ENCODE results near the gene IFI27L1. TPM values are rescaled to one million over a fixed set of nuclear protein-coding genes. Genes with fewer than 3 reads are reported as not detected.

IFI27L1 gene
- total RNA-seq, 1 experiment from 2014 or later, result 19.6 TPM

GRCh38 chr14:94143239-94143638 lies 62.1 kb downstream of the IFI27L1 start:
- no peaks in the 10 kb centered on the region for H3K9me3 ChIP-seq (ENCODE audit: control insufficient read depth, insufficient read depth, low read depth, low read length)
- intact Hi-C loops (cut with micrococcal nuclease; ENCODE audit: unreplicated experiment) (no loop called here), in situ Hi-C loops (cut with HindIII; ENCODE audit: low pct_unique_long_range_greater_than_20kb, low sequenced_read_pairs) (no loop called here)
- H3K4me3 ChIP-seq (ENCODE audit: low read depth in 2 of 2, low read length in 2 of 2), result no peak overlapping the region
- POLR2A ChIA-PET, result no interaction called here
- H3K27ac ChIP-seq (ENCODE audit: low read length), result no peak overlapping the region
- H3K36me3 ChIP-seq (ENCODE audit: control insufficient read depth, insufficient read depth, low read length), result no peaks in the 10 kb centered on the region
- ATAC-seq (no peak), DNase-seq (ENCODE audit: low read depth, low spot score) (no peak)
- no TSS peak for BruUV-seq (replicated peaks)
- H3K27me3 ChIP-seq (ENCODE audit: control insufficient read depth, insufficient read depth, low read length), result no peaks in the 10 kb centered on the region
- no peaks in the 10 kb centered on the region for H3K4me1 ChIP-seq (ENCODE audit: control insufficient read depth, insufficient read depth, low read length)
- CTCF ChIA-PET, result no interaction called here
- TF ChIP-seq, protein P1, sequence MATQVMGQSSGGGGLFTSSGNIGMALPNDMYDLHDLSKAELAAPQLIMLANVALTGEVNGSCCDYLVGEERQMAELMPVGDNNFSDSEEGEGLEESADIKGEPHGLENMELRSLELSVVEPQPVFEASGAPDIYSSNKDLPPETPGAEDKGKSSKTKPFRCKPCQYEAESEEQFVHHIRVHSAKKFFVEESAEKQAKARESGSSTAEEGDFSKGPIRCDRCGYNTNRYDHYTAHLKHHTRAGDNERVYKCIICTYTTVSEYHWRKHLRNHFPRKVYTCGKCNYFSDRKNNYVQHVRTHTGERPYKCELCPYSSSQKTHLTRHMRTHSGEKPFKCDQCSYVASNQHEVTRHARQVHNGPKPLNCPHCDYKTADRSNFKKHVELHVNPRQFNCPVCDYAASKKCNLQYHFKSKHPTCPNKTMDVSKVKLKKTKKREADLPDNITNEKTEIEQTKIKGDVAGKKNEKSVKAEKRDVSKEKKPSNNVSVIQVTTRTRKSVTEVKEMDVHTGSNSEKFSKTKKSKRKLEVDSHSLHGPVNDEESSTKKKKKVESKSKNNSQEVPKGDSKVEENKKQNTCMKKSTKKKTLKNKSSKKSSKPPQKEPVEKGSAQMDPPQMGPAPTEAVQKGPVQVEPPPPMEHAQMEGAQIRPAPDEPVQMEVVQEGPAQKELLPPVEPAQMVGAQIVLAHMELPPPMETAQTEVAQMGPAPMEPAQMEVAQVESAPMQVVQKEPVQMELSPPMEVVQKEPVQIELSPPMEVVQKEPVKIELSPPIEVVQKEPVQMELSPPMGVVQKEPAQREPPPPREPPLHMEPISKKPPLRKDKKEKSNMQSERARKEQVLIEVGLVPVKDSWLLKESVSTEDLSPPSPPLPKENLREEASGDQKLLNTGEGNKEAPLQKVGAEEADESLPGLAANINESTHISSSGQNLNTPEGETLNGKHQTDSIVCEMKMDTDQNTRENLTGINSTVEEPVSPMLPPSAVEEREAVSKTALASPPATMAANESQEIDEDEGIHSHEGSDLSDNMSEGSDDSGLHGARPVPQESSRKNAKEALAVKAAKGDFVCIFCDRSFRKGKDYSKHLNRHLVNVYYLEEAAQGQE (IDR thresholded peaks at IDR 0.05; ENCODE audit: insufficient read depth in 1 of 2, low read depth in 2 of 2, low read length in 1 of 2), result no peak
- peak; percentile 41; the same call in 1 of the 2 replicates for TF ChIP-seq CTCF (IDR thresholded peaks at IDR 0.05)
- no peak for TF ChIP-seq TCF7L2 (IDR thresholded peaks at IDR 0.05; ENCODE audit: low read depth, low read length)

- H3K4me3 ChIP-seq (ENCODE audit: low read depth in 2 of 2, low read length in 2 of 2), result no peak overlapping the region
- H3K9me3 ChIP-seq (ENCODE audit: control insufficient read depth, insufficient read depth, low read depth, low read length), result no peaks in the 10 kb centered on the region
- in situ Hi-C loops (cut with HindIII; ENCODE audit: low pct_unique_long_range_greater_than_20kb, low sequenced_read_pairs) (no loop called here), intact Hi-C loops (cut with micrococcal nuclease; ENCODE audit: unreplicated experiment) (no loop called here)
- DNase-seq (ENCODE audit: low read depth, low spot score) (no peak), ATAC-seq (no peak)
- H3K27ac ChIP-seq (ENCODE audit: low read length), result no peak overlapping the region
- POLR2A ChIA-PET, result no interaction called here
- TF ChIP-seq CTCF (IDR thresholded peaks at IDR 0.05) (no peak), SIN3A (IDR thresholded peaks at IDR 0.05; ENCODE audit: borderline replicate concordance, insufficient read depth, low read depth, low read length) (no peak), POLR2AphosphoS5 (IDR thresholded peaks at IDR 0.05; ENCODE audit: low read depth, low read length) (no peak), TCF7L2 (IDR thresholded peaks at IDR 0.05; ENCODE audit: low read depth, low read length) (no peak)
- TF ChIP-seq, protein P1 (IDR thresholded peaks at IDR 0.05; ENCODE audit: insufficient read depth in 1 of 2, low read depth in 2 of 2, low read length in 1 of 2), result no peak
- BruUV-seq (replicated peaks), result no TSS peak
- H3K4me1 ChIP-seq (ENCODE audit: control insufficient read depth, insufficient read depth, low read length), result no peaks in the 10 kb centered on the region
- CTCF ChIA-PET, result no interaction called here
- H3K27me3 ChIP-seq (ENCODE audit: control insufficient read depth, insufficient read depth, low read length), result no peaks in the 10 kb centered on the region
- no peaks in the 10 kb centered on the region for H3K36me3 ChIP-seq (ENCODE audit: control insufficient read depth, insufficient read depth, low read length)
Measured at GRCh38 chr14:94143711-94144110, 62.6 kb downstream of the IFI27L1 start.

All from Panc1 (cell line).